RWPE1 (cell line): ENCODE measurements around the gene LRGUK.

Source experiments
- CTCF ChIA-PET: fragments of 350-600 bp; sonication (Branson Sonifier 250); formaldehyde crosslinking; extraction: SDS; loops from one replicate; lab custom pipeline; 2021; lab: Yijun Ruan, JAX
- POLR2A ChIA-PET: fragments of 400-600 bp; formaldehyde crosslinking; extraction: SDS; loops from one replicate; lab custom pipeline; 2020; ENCODE audit warnings: antibody characterized with exemption; ENCODE audit not compliant: low non-redundant PET; lab: Yijun Ruan, JAX
- DNase-seq: peaks from one replicate; pipeline ENCODE4 v3.0.0; 2012; ENCODE audit warnings: low spot score
- H3K27ac ChIP-seq: fragments of 450-650 bp; 2 replicates; pipeline ENCODE4 v1.5.1; 2017
- CTCF ChIP-seq: fragments of 450-650 bp; conservative IDR thresholded peaks from 2 replicates; pipeline ENCODE4 v1.5.1; 2017; ENCODE audit warnings: low read depth, mild to moderate bottlenecking

The LRGUK gene

DNA sequence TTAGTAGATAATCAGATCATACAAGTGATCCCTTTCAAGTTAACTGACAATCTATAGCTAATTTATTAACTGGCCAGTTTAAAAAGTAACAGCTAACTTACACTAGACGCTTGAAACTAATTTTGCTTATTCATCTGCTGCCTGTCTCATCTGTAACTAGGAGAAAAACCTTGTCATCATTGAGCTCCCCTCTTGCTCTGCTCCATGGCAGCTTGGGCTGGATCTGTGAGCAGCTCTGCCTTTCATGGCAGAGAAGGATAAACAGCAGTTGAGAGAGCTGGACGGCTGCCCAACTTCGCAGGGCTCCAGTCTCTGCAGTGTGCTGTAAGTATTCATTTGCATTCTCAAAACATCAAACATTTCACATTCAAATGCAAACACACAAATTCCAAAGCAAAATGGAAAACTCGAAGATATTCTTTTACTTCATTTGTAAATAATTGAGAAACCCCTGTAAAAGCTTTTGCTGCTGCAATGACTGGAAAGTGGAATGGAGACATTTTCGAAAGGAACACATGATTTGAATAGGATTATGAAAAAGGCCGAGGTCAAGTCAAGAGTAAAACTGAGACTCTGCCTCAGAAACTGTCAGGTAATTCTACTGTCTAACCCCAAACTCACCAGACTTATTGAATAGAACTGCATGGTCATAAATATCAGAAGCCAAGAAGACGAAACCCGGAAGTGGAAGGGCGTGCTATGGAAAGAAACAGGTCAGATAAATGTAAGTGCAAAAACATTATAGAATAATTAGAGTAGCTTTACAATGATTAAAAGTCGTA lies 172.0 kb downstream of the LRGUK start:
- ChIA-PET POLR2A (no interaction called here), CTCF (no interaction called here)
- H3K27ac ChIP-seq, result no peak overlapping the region
- no peak for TF ChIP-seq CTCF
- no peak for DNase-seq

GRCh38 chr7:134300988-134301387 lies 173.8 kb downstream of the LRGUK start:
- no peak overlapping the region for H3K27ac ChIP-seq
- DNase-seq, result no peak
- ChIA-PET POLR2A (no interaction called here), CTCF (no interaction called here)
- no peak for TF ChIP-seq CTCF

DNA sequence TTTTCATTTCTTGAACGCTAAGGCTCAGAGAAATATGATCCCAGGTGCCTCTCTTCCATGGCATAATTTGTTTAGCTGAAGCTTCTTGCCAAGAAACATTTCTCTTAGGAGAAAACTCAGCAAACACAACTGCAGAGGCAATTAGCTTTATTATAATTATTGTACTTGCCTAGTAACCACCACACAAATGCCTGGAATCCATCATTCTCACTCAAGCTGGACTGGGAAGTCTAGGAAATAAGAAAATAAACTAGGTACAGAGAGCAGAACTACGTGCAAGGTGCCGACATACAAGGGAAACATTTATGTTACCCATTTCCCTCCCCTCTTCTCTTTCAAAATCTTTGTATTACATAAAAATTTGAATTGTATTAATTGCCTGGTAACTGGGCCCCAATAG lies 174.5 kb downstream of the LRGUK start:
- ChIA-PET POLR2A (no interaction called here), CTCF (no interaction called here)
- H3K27ac ChIP-seq, result no peak overlapping the region
- no peak for TF ChIP-seq CTCF
- no peak for DNase-seq

GRCh38 chr7:134302120-134302519 lies 175.0 kb downstream of the LRGUK start:
- ChIA-PET CTCF (no interaction called here), POLR2A (no interaction called here)
- TF ChIP-seq CTCF, result no peak
- no peak overlapping the region for H3K27ac ChIP-seq
- no peak for DNase-seq

GRCh38 chr7:134307320-134307719 lies 180.2 kb downstream of the LRGUK start:
- DNase-seq, result no peak
- CTCF ChIA-PET, result interaction anchor here (0.7 kb wide), 1 partner anchor 119 kb away, joined by 3 read pairs; no protein-coding TSS in a partner anchor
- POLR2A ChIA-PET, result no interaction called here
- no peak overlapping the region for H3K27ac ChIP-seq
- no peak for TF ChIP-seq CTCF

- POLR2A ChIA-PET, result no interaction called here
- DNase-seq, result no peak
- no peak for TF ChIP-seq CTCF
- CTCF ChIA-PET, result no interaction called here
- H3K27ac ChIP-seq, result no peak overlapping the region
Observed at GRCh38 chr7:134308548-134308947, 181.4 kb downstream of the LRGUK start.
